ENCODE data around the gene SAP25. TPM values are rescaled to one million over a fixed set of nuclear protein-coding genes. Genes with fewer than 3 reads are reported as not detected.
"Not testable (repeated sequence)": the region's sequence is repeated elsewhere in the genome, so short reads cannot be mapped to it uniquely, and the experiment has no call there.

The SAP25 gene
- total RNA-seq, 1 donor from 2014 or later, result not detected

- Histone ChIP-seq H3K36me3 (ENCODE audit: control insufficient read depth, insufficient read depth, low read length) (peaks cover 2% of the 10 kb centered on the region), H3K4me3 (ENCODE audit: low read depth, low read length) (no peak overlapping the region), H3K27me3 (ENCODE audit: control insufficient read depth, insufficient read depth, low read length) (no peaks in the 10 kb centered on the region)
- DNase-seq (ENCODE audit: low read depth), result no peak
- FAIRE-seq, result no peak
- TF ChIP-seq, protein P1, sequence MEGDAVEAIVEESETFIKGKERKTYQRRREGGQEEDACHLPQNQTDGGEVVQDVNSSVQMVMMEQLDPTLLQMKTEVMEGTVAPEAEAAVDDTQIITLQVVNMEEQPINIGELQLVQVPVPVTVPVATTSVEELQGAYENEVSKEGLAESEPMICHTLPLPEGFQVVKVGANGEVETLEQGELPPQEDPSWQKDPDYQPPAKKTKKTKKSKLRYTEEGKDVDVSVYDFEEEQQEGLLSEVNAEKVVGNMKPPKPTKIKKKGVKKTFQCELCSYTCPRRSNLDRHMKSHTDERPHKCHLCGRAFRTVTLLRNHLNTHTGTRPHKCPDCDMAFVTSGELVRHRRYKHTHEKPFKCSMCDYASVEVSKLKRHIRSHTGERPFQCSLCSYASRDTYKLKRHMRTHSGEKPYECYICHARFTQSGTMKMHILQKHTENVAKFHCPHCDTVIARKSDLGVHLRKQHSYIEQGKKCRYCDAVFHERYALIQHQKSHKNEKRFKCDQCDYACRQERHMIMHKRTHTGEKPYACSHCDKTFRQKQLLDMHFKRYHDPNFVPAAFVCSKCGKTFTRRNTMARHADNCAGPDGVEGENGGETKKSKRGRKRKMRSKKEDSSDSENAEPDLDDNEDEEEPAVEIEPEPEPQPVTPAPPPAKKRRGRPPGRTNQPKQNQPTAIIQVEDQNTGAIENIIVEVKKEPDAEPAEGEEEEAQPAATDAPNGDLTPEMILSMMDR (IDR thresholded peaks at IDR 0.05; ENCODE audit: insufficient read depth, low read length, severe bottlenecking), result no peak
Measured at GRCh38 chr7:100553032-100553431, 20.7 kb downstream of the SAP25 start.

DNA sequence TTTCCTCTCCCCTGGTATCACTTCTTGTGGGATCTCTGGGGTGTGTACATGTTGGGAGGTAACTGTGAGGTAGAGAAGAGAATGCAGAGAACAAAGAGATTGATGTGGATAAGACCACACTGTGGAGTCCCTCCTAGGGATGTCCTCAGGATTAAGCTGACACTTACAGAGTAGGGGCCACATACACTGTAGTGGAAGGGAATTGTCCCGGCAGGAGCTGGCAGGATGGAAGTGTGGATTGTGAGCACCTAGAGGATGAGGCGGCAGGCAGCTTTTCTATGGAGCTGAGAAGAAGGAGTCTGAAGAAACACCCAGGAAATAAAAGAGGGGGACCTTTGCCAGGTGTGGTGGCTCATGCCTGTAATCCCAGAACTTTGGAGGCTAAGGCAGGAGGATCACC lies 21.2 kb downstream of the SAP25 start:
- DNase-seq (ENCODE audit: low read depth) (no peak), FAIRE-seq (no peak)
- no peak overlapping the region for H3K4me3 ChIP-seq (ENCODE audit: low read depth, low read length)
- TF ChIP-seq, protein P1 (IDR thresholded peaks at IDR 0.05; ENCODE audit: insufficient read depth, low read length, severe bottlenecking), result no peak
- peaks cover 2% of the 10 kb centered on the region for H3K36me3 ChIP-seq (ENCODE audit: control insufficient read depth, insufficient read depth, low read length)
- H3K27me3 ChIP-seq (ENCODE audit: control insufficient read depth, insufficient read depth, low read length), result no peaks in the 10 kb centered on the region

GRCh38 chr7:100548446-100548845 lies 25.3 kb downstream of the SAP25 start:
- FAIRE-seq; H3K27me3 ChIP-seq (ENCODE audit: control insufficient read depth, insufficient read depth, low read length); H3K36me3 ChIP-seq (ENCODE audit: control insufficient read depth, insufficient read depth, low read length); H3K4me3 ChIP-seq (ENCODE audit: low read depth, low read length); DNase-seq (ENCODE audit: low read depth): not testable (repeated sequence)

DNA sequence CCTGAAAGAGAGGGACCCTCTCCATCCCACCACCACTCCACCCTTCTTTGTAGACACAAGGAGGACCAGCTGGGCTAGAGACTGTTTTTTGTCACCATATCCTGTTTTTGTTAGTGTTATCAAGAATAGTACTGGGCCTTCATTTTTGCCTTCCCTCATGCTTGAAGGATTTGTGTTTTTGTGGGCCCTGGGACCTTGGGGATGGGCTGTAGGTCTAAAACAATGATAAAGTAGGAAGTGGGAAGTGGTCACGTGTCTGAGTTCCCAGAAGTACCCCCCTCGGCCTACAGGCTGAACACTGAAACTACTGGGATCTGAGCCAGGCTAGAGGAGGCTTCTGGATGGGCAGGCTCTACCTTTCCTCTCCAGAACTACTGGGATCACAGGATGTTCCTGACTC lies 25.8 kb downstream of the SAP25 start:
- TF ChIP-seq, protein P1 (IDR thresholded peaks at IDR 0.05; ENCODE audit: insufficient read depth, low read length, severe bottlenecking), result no peak
- no peaks in the 10 kb centered on the region for H3K27me3 ChIP-seq (ENCODE audit: control insufficient read depth, insufficient read depth, low read length)
- no peaks in the 10 kb centered on the region for H3K36me3 ChIP-seq (ENCODE audit: control insufficient read depth, insufficient read depth, low read length)
- DNase-seq (ENCODE audit: low read depth), result no peak
- H3K4me3 ChIP-seq (ENCODE audit: low read depth, low read length), result no peak overlapping the region
- no peak for FAIRE-seq

GRCh38 chr7:100546926-100547800 lies 26.5 kb downstream of the SAP25 start:
- TF ChIP-seq, protein P1 (IDR thresholded peaks at IDR 0.05; ENCODE audit: insufficient read depth, low read length, severe bottlenecking), result no peak
- Histone ChIP-seq H3K4me3 (ENCODE audit: low read depth, low read length) (no peak overlapping the region), H3K27me3 (ENCODE audit: control insufficient read depth, insufficient read depth, low read length) (no peaks in the 10 kb centered on the region), H3K36me3 (ENCODE audit: control insufficient read depth, insufficient read depth, low read length) (no peaks in the 10 kb centered on the region)
- no peak for DNase-seq (ENCODE audit: low read depth)
- no peak for FAIRE-seq

GRCh38 chr7:100546129-100546925 lies 27.4 kb downstream of the SAP25 start:
- Histone ChIP-seq H3K4me3 (ENCODE audit: low read depth, low read length) (no peak overlapping the region), H3K36me3 (ENCODE audit: control insufficient read depth, insufficient read depth, low read length) (no peaks in the 10 kb centered on the region), H3K27me3 (ENCODE audit: control insufficient read depth, insufficient read depth, low read length) (no peaks in the 10 kb centered on the region)
- DNase-seq (ENCODE audit: low read depth) (peak; percentile 46), FAIRE-seq (no peak)
- TF ChIP-seq, protein P1 (IDR thresholded peaks at IDR 0.05; ENCODE audit: insufficient read depth, low read length, severe bottlenecking), result no peak
